ENCODE data around the gene CPNE2.
"Not testable (repeated sequence)": the region's sequence is repeated elsewhere in the genome, so short reads cannot be mapped to it uniquely, and the experiment has no call there.

DNA sequence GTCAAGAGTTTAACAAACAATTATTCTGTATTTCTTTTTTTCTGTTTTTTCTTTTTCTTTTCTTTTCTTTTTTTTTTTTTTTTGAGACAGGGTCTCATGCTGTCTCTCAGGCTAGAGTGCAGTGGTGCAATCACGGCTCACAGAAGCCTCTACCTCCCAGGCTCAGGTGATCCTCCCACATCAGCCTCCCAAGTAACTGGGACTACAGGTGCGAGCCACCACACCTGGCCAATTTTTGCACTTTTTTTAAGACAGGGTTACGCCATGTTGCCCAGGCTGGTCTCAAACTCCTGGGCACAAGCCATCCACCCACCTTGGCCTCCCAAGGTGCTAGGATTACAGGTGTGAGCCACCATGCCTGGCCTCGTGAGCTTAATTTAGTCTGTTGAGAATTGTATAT lies 97.1 kb downstream of the CPNE2 start:
- TF ChIP-seq, protein P1, sequence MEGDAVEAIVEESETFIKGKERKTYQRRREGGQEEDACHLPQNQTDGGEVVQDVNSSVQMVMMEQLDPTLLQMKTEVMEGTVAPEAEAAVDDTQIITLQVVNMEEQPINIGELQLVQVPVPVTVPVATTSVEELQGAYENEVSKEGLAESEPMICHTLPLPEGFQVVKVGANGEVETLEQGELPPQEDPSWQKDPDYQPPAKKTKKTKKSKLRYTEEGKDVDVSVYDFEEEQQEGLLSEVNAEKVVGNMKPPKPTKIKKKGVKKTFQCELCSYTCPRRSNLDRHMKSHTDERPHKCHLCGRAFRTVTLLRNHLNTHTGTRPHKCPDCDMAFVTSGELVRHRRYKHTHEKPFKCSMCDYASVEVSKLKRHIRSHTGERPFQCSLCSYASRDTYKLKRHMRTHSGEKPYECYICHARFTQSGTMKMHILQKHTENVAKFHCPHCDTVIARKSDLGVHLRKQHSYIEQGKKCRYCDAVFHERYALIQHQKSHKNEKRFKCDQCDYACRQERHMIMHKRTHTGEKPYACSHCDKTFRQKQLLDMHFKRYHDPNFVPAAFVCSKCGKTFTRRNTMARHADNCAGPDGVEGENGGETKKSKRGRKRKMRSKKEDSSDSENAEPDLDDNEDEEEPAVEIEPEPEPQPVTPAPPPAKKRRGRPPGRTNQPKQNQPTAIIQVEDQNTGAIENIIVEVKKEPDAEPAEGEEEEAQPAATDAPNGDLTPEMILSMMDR (conservative IDR thresholded peaks at IDR 0.05), result not testable (repeated sequence)
- not testable (repeated sequence) for TF ChIP-seq EZH2 (IDR thresholded peaks at IDR 0.05; ENCODE audit: low read depth)
